HG02884 (cell line): Measurements from ENCODE around the gene CNGA1.

Source experiments
- ATAC-seq: cut with Tn5 transposase; IDR thresholded peaks from one replicate; pipeline ENCODE4 v1.9.1; 2021; ENCODE audit warnings: mild to moderate bottlenecking, moderate library complexity; ENCODE audit not compliant: unreplicated experiment

CNGA1 gene

DNA sequence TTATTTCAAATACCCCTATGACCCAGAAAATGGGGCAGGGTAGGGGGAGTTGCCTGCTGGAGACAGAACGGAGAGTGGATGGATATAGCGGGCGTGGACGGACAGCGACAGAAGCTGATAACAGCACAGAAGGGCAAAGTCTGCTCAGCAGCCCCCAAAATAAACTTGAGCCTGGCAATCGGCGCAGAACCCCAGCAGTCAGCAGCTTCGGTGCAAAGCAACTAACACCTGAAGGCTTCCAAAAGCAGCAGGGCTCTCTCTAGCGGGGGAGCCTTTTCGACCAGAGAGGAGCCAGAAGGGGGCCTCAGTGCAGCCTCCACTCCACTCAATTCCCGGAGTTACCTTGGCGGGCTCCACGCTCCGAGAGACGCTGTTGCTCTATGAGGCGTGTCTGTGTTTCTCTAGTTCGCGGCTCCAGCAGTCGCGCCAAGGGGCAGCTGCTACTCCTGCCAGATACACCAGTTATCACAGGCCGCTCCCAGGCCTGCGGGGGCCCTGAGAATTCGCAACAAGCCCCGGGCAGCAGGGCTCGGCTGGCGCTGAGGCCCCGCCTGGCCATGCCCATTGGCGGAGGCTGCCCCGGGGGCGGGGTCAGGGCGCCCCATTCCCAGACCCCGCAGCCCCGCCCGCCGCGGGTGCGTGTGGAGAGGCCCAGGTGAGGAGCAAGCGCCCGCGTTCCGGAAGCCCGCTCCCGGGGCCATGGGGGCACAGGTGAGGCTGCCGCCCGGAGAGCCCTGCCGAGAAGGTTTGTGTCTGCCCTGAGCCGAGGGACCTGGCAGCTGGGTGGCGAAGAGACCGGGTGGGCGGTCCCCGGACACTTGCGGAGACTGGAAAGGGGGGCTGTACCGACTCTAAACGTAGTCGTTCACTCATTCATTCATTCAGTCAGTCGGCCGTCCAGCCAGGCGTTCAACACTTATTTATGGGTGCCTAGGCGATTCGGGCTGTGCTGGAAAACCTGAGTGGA is at the start of gene CNGA1, which contains the start of gene NIPAL1:
CNGA1 (minus strand) TSS at position 541 of the 967 bp plus-strand sequence. CDS start 63,992 bp downstream, outside the sequence.
NIPAL1 (plus strand) TSS at position 632 of the 967 bp plus-strand sequence; CDS start at position 700, 68 bp downstream.
- peak; percentile 92 for ATAC-seq

DNA sequence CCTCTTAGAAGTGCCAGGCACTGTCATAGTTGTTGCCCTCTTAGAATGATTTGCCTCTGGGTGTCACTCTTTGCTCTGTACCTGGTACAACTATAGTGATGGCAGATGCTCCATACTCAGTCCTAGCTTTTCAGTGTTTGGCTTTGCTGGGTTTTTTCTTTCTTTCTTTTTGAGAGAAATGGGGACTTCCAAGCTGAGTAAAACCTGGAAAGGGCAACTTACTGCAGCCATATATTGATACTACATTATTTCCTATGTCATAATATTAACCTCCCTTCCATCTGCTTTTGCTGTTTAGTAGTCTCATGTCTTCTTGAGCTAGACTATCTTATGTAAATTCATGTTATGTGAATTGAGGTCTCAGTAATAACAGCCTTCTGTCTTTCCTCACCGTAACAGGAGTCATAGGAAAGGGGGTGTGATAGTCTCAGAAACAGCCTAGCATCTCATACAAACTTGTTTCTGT is 49.1 kb upstream of the CNGA1 start:
- peak; percentile 68 for ATAC-seq

DNA sequence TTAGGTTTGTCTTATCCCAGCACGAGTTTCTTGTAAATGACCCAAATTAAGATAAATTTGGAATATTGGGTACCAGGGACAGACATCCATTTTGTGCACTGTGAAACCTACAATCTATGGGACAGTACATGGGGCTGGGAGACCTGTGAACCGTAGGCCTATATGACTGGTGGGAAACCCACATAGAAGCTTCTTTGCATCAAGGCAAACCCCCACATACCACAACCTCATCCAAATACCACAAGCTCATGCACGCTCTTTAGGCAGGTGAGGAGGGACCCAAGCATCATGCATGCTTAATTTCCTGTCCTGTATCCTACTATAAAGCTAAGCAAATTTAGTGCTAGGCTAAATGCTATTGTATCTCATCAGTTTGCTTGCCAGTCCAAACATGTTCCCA is 47.9 kb upstream of the CNGA1 start:
- ATAC-seq = peak; percentile 66

DNA sequence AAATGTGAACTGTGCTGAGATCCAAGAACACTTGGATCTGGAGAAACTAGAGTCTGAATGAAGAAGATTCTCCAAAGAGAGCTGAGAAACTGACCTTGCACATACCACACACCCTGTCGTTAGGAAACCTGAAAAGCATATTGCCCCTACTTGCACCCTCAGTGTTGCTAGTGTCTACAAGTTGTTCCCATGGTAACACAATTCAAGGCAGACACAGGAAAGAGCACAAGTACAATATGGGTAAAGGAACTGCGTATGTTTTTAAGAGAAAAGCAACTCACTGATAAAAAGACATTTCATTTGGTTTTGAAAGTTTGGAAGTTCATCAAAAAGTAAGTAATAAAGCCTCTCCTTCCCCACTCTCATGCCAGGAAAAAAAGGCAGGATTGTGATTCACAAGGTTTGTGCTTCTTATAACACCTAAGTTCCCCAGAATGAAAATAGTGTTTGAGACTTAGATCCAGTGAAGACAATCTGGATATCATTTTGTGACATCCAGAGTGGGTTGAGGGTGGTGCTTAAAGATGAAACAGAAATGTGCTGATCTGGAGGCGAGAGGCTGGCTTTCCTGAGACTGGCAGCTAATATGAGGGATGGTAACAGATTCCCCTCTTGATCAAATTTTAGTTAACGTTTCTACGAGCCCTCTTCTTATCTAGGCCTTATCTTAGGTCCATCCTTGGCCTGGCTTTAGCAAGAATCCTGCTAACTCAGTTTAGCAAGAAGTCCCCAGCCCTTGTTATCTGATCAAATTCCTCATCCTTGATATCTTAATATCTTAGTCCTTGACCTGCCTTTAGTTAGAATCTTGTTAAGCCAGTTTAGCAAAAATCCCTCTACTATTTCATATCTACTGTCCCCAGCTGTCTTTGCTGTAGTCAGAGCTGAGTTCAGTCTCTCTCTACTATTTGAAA is 42.4 kb upstream of the CNGA1 start:
- ATAC-seq = no peak

DNA sequence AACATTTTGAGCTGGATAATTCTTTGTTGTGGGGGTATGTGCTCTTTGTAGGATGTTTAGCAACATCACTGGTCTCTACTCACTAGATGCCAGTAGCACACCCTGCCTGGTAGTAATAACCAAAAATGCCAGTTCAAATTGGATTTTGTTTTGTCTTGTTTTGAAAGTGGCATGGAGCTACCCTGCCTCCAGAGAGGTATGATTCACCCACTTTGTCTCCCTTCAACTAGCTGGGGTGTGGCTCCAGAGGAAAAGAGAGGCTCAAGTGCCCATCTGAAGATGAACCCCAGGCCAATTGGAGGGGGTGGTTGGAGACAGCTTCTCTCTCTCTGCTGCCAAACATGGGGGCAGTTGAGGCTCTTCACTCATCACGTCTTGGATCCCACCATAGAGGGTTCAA is 34.6 kb upstream of the CNGA1 start:
- ATAC-seq = no peak

DNA sequence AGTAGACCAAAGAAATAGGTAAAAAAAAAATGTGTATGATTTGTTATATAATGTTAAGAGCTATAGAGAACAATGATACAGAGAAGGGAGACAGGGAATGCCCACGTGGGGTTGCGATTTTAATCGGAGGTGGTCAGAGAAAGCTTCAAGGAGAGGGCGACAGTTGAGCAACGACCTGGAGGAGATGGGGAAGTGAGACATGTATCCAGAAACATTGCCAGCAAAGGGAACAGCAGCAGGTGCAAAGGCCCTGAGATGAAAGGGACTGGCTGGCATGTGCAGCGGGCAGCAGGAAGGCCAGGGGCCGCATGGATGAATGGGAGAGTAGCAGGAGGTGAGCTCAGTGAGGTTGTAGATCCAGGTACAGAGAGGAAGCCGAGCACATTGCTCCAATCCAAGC is 33.0 kb upstream of the CNGA1 start:
- no peak for ATAC-seq

DNA sequence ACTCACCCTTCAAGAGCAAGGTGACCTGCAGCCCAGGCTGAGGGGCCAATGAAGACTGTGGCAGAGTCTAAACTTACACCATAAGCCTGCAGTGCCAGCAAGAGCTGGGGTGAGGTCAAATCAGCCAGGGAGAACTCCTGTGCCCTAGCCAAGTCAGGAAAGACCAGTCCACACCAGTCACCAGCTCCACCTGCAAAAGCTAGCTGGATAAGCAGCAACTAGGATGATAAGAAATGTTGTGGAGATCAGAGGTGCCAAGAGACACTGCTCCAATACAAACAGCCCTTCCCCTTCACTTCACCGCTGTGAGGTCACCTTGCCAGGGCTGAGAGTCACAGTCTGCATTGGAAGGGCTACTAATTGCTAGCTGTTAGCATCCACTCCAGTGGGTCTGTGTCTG is 31.4 kb upstream of the CNGA1 start:
- ATAC-seq = no peak

DNA sequence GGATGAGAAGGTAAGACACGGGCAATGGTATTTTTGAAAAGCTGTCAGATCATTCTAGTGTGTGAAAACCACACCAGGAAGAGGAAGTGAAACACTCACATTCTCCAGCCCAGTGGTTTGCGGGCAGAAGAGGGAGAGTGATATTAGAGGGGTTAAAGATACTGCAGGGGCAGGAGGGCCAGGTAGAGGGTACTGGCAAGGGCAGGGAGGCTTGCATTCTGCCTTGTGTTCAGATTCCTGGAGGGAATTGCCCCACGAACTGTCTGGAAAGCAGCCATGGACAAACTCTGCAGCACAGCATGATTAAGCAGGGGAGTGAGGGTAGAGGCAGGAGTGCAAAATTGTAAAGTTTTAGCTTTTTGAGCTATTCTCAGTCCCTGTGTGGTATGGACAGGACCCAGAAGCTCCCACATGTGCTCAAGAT is 31.0 kb upstream of the CNGA1 start:
- ATAC-seq = peak; percentile 92

DNA sequence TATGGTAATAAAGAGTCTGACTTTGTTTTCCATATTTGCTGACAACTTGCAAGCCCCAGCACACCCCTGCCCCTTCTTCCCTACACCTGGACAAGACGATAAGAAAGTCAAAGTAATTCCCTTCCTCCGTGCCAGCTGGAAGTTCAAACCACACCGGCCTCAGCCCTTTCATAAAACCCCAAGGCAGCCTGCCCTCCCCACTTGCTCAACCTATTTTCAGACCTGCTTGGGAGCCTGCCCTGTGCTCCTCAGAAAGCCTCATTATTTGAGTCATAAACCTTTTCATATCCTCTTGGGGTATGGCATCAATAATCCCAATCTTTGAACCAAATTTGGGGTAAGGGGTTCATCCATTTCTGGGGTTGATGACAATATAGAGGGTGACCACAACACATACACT is 29.6 kb upstream of the CNGA1 start:
- no peak for ATAC-seq

DNA sequence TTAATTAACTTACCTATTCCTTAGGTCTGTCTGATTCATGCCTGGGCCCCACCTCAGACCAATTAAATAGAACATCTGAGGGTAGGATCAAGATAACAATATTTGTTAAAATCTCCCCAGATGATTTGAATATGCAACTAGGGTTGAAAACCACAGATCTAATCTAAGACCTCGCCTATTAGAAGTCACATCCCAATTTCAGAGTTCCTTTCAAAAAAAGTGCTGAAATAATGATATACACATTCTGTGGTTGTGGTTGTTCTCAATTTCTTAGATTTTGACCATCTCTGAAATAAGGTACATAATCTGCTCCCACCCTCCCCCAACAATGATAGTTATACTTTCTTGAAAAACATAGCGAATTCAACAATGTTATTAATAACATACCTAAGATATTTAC is 27.8 kb upstream of the CNGA1 start:
- ATAC-seq = no peak

DNA sequence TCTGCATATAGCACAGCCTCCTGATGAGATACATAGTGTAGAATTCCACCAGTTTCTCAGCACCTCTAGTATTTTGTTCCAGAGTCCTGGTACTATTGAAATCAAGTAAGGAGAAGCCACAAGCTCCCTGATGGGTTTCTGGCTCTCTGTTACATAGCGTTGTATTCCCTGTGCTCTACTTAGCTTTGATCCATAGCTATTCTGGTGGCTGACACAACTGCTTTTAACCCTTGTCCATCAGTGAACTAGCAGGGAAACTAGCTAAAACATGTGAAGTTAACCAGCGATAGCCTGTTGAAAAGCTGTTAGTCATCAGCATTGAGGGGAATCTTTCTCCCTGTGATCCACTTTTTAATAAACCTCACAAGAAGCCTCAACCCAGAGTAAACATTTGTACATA is 27.0 kb upstream of the CNGA1 start:
- ATAC-seq = no peak

DNA sequence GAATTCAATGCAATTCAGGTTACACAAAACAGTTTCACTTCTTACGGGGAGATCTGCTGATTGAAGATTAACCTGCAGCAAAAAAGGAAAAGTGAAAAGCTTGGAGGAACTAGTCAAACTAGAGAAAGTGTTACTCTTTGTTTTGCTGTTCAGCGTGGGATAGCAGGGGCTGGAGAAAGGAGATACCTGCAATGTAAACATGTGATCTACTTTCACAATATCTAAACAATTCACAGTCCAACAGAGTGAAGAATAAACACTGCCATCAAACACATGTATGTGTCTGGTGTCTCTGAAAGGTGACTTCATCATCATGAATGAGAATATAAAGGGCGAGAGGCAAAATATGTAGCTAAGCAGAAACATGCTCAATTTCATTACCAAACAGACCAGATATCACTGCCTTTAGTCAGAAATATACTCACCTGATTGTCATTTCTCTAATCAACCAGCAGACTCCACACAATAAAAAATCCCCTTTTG is 26.5 kb upstream of the CNGA1 start:
- ATAC-seq = no peak

DNA sequence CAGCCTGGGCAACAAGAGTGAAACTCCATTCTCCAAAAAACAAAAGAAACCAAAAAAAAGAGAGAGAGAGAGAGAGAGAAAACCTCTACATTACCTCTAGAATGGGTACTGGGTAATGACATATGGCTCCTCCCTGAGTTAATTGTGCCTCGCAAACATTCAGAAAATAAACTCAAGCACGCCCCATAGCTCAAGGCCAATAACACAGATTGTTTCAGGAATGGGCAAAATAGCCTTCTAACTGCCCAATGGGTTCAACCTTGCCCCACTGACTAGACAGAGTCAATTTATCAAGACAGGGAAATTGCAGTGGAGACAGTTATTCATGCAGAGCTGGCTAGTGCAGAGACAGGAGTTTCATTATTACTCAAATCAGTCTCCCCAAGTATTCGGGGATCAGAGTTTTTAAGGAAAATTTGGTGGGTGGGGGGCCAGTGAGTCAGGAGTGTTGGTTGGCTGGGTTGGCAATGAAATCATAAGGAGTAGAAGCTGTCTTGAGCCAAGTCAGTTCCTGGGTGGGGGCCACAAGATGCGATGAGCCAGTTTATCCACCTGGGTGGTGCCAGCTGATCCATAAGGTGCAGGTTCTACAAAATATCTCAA is 25.2 kb upstream of the CNGA1 start:
- no peak for ATAC-seq

DNA sequence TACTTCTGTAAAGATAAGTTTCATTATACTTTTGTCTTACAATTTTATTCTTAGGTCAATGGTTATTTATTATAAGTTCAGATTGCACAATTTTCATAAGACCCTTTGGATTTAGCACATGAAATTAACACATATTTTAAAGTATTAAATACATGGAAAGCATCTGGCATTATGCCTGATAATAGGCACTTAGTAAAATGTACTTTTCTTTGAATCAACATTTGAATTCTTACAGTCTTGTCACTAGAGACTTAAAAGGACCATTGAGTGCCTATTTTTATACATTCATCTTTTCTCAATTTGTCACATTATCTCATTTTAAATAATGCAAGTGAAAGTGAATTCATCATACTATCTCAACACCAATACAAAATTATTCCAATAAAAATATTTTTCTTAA is 23.1 kb upstream of the CNGA1 start:
- no peak for ATAC-seq

DNA sequence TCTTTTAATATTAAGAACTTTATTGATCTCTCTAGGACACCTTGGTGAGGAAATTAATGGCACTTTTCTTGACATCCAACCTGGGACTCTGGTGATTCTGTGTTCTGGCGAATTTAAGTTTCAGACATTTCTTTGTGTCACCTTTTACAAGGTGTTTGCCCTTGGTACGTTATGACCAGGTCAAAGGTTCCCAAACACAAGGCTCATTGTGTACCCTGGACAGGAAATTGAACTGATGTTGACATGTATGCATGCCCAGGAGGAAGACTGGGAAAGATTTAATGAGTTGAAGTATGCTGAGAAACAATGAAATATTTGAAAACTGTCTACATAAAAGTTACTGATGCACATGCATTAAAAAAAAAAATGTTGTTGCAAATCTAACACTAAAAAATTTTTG is 22.2 kb upstream of the CNGA1 start:
- no peak for ATAC-seq

DNA sequence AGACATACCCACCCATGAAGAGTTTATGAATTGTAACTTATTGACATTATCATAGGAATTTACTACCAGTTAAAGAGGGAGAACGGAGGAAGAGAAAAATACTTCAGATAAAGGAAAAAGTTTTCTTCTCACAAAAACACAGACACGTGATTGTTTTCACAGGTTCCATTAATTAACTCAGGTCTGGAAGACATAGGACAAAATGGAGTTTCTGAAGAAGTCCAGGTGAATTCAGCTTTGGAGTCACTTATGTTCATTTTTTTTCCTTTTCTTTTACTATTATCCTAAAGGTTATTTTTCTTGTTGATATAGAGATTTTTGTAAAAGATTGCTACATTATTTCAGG is 20.6 kb upstream of the CNGA1 start:
- no peak for ATAC-seq

DNA sequence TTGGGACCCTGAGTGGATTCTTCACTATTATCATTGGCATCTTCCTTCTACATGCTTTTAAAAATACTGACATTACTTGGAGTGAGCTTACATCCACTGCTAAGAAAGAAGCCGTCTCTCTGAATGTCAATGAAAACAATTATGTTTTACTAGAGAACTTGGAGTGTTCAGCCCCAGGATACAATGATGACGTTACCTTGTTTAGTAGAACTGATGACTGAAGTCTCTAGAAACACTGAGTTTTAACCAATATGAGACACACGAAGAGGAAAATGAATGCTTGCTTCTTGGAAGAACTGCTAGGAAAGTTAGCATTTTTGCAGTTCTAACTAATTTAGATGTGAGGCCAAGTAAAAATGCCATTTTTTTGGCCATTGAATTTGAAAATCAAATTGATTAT is 19.5 kb upstream of the CNGA1 start:
- ATAC-seq = no peak

DNA sequence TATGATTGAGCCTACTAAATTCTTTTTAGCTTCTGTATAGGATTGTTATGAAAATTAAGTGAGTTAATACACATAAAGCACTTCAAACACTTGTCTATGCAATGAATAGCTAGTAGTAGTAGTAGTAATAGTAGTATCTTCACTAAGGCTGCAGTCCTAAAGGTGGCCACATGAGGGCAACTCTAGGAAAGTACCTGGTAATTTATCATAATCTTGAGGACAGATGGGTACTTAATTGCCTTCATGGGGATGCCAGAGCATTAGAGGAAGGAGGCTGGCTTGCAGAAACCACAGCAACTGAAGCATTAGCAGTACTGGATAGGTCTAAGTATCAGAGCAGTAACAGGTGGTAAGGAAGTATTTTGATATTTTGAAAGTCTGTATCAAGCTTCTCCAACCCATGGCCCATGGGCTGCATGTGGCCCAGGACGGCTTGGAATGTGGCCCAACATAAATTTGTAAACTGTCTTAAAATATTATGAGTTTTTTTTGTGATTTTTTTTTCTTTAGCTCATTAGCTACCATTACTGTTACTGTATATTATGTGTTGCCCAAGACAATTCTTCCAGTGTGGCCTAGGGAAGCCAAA is 17.4 kb upstream of the CNGA1 start:
- no peak for ATAC-seq

DNA sequence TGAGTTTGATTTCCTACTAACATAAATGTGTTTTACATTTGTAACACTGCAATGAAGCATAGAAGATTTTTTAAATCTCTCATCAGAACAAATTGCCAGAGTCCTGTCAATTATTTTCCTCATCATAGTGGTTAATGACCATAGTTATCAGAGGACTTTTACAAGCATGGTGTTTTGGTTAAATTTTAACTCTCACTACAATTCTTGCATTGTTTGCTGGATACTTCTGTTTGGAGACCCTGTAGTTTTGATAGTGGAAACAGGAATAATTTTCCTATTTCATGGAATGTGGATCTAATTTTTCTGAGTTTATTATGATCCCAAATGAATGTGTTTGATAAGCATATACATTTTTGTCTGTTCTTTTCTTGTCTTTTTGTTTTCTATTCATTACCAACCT is 16.9 kb upstream of the CNGA1 start:
- ATAC-seq = no peak

DNA sequence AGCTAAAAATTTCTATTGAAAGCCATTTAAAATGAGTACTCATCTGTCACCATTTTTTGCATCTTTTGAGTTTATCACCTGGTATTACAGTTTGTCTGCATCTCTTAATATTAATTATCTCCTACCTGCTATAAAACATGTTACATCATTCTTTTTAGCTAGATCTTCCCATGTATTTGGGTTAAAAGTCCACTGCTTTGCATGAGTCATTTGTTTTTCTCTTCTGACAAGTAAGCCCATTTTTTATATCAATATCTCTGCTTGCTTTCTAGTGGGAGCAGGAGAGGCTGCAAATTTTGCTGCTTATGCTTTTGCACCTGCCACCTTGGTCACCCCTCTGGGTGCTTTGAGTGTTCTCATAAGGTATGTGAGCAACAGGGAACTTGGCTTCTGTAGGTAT is 16.2 kb upstream of the CNGA1 start:
- ATAC-seq = no peak
